Activated CD4-positive, alpha-beta memory T cell treated with anti-CD3 and anti-CD28 coated beads for 36 hours (primary cell): ENCODE results near the gene SHROOM3. TPM values are rescaled to one million over a fixed set of nuclear protein-coding genes. Genes with fewer than 3 reads are reported as not detected.

Experiments
- CTCF ChIA-PET: fragments of 350-600 bp; sonication (Branson Sonifier 250); formaldehyde crosslinking; loops from one replicate; lab custom pipeline; 2021; ENCODE audit warnings: antibody characterized with exemption, inconsistent platforms; lab: Charles Lee
- POLR2A ChIA-PET: fragments of 350-600 bp; sonication (Branson Sonifier 250); formaldehyde crosslinking; loops from one replicate; lab custom pipeline; 2021; ENCODE audit warnings: antibody characterized with exemption; lab: Charles Lee
- DNase-seq: peaks from one replicate; pipeline ENCODE4 v3.0.0-alpha.2; 2020
- H3K27ac Mint-ChIP-seq: one replicate; pipeline ENCODE4 v1.8.0; 2021; ENCODE audit warnings: mixed read lengths
- H3K27me3 Mint-ChIP-seq: one replicate; pipeline ENCODE4 v1.8.0; 2021; ENCODE audit warnings: mixed read lengths
- H3K36me3 Mint-ChIP-seq: one replicate; pipeline ENCODE4 v1.8.0; 2021; ENCODE audit warnings: mixed read lengths
- H3K4me1 Mint-ChIP-seq: one replicate; pipeline ENCODE4 v1.8.0; 2021; ENCODE audit warnings: low read depth, mixed read lengths
- H3K4me3 Mint-ChIP-seq: one replicate; pipeline ENCODE4 v1.8.0; 2021; ENCODE audit warnings: mild to moderate bottlenecking, mixed read lengths
- H3K9me3 Mint-ChIP-seq: one replicate; pipeline ENCODE4 v1.8.0; 2021; ENCODE audit warnings: mixed read lengths
- intact Hi-C: fragments of 100-400 bp; cut with micrococcal nuclease; formaldehyde crosslinking; loops from one replicate; pipeline ENCODE4 v1.15.1; 2023
- total RNA-seq, 2 experiments: library from RNA; stranded (reverse); gene quantifications; one replicate each; pipeline ENCODE4 v1.2.3, GENCODE V29; 2021

Gene SHROOM3
- total RNA-seq, result not detected

DNA sequence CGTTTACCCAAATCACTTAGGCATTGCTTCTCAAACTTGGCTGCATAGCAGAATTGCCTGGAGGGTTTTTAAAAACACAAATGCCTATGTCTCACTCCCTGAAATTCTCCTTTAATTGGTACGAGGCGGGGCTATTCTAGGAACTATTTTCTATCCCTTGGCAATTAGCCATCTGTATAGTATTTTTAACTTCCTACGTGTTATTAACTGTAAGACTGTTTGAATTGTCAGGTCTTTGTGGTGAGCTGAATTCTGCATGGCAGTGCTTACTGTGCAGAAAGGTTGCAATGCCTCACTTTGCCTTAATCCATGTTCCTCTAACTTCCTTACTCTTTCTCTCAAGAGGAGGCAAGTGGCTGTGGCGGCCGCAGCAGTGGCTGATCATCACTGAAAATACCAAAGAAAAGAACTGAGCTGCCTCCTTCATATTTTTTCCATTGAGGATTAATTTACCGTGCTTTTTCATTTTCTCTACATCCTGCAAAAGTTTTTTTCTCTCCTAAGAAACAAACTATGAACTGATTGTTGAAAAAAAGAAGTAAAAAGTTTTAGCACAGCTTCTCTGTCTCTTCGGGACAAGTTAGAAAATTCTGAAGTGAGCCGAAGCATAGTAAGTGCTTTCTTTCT is at the start of gene SHROOM3:
Gene SHROOM3, plus strand, starts transcription at position 329 of the 627 bp plus-strand sequence. CDS start 824 bp downstream, outside the sequence.
- Mint-ChIP-seq H3K36me3 (no peaks in the 10 kb centered on the region), H3K27ac (no peak within 1 kb of the TSS), H3K9me3 (no peaks in the 10 kb centered on the region), H3K27me3 (peaks cover 32% of the 10 kb centered on the region), H3K4me3 (no peak within 1 kb of the TSS), H3K4me1 (no peaks in the 10 kb centered on the region)
- no peak for DNase-seq
- intact Hi-C loops, result loop anchor here (5.0 kb wide), 2 partner anchors 322 to 767 kb away; no protein-coding TSS in a partner anchor
- CTCF ChIA-PET, result interaction anchor here (0.6 to 7.8 kb wide), 2 partner anchors 69 to 76 kb away, joined by 3 to 75 read pairs; no protein-coding TSS in a partner anchor
- POLR2A ChIA-PET, result no interaction called here

DNA sequence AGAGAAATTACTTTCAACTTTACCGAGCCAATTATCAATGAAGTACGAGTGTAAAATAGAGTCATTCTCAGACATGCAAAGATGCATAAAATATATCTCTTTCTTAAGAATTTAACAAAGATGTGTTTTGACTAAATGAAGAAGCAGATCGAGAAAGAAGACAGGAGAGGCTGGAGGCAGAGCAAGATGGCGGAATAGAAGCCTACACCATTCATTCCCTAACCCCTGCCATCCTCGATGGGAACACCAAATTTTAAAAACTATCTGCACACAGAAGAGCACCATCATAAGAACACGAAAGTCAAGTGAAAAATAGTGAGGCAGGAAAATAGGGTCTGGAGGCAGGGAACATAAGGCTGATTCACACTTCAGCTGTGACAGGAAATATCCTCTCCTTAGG is 49.1 kb upstream of the SHROOM3 start:
- CTCF ChIA-PET, result no interaction called here
- intact Hi-C loops, result no loop called here
- no peak overlapping the region for H3K4me3 Mint-ChIP-seq
- no peaks in the 10 kb centered on the region for H3K4me1 Mint-ChIP-seq
- H3K36me3 Mint-ChIP-seq, result peaks cover 2% of the 10 kb centered on the region
- POLR2A ChIA-PET, result no interaction called here
- DNase-seq, result no peak
- H3K9me3 Mint-ChIP-seq, result peaks cover 2% of the 10 kb centered on the region
- no peak overlapping the region for H3K27ac Mint-ChIP-seq
- peaks cover 20% of the 10 kb centered on the region for H3K27me3 Mint-ChIP-seq

- peaks cover 20% of the 10 kb centered on the region for H3K27me3 Mint-ChIP-seq
- no peaks in the 10 kb centered on the region for H3K4me1 Mint-ChIP-seq
- intact Hi-C loops, result no loop called here
- no peak overlapping the region for H3K4me3 Mint-ChIP-seq
- H3K9me3 Mint-ChIP-seq, result peaks cover 2% of the 10 kb centered on the region
- ChIA-PET POLR2A (no interaction called here), CTCF (interaction anchor here (1.2 kb wide), 1 partner anchor 10 kb away, joined by 3 read pairs; no protein-coding TSS in a partner anchor)
- H3K27ac Mint-ChIP-seq, result no peak overlapping the region
- no peak for DNase-seq
- H3K36me3 Mint-ChIP-seq, result peaks cover 2% of the 10 kb centered on the region
These were observed 48.3 kb upstream of the SHROOM3 start for GRCh38 chr4:76386566-76387305.

DNA sequence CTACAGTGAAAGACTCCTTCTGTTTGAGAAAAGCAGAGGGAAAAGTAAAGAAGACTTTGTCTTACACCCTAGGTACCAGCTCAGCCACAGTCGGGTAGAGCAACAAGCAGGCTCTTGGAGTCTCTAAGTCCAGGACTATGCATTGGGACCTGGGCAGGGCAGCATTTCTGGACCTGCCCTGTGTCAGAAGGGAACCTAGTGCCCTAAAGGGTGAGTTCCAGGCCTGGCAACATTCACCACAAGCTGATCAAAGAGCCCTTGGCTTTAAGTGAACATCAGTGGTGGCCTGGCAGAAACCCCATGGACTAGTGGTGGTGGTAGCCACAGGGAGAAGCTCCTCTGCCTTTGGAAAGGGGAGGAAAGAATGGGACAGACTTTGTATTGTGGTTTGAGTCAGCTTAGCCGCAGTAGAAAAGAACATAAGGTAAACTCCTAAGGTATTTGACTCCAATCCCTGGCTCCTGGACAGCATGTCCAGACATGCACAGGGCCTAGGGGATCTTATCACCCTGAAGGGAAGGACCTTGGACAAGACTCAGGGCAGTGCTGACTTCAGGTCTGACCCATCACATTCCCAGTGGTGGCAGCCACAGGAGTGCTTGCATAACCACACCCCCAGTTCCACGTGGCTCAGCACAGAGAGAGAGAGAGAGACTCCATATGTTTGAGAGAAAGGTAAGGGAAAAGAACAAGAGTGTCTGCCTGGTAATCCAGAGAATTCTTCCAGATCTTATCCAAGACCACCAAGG is 46.7 kb upstream of the SHROOM3 start:
- ChIA-PET POLR2A (no interaction called here), CTCF (no interaction called here)
- peaks cover 2% of the 10 kb centered on the region for H3K36me3 Mint-ChIP-seq
- peaks cover 5% of the 10 kb centered on the region for H3K9me3 Mint-ChIP-seq
- no peak overlapping the region for H3K4me3 Mint-ChIP-seq
- intact Hi-C loops, result no loop called here
- peaks cover 25% of the 10 kb centered on the region for H3K27me3 Mint-ChIP-seq
- DNase-seq, result no peak
- no peaks in the 10 kb centered on the region for H3K4me1 Mint-ChIP-seq
- no peak overlapping the region for H3K27ac Mint-ChIP-seq

- DNase-seq, result no peak
- H3K4me3 Mint-ChIP-seq, result no peak overlapping the region
- peaks cover 7% of the 10 kb centered on the region for H3K27me3 Mint-ChIP-seq
- no peaks in the 10 kb centered on the region for H3K36me3 Mint-ChIP-seq
- intact Hi-C loops, result no loop called here
- CTCF ChIA-PET, result interaction anchor here (1.2 kb wide), 1 partner anchor 25 kb away, joined by 3 read pairs; no protein-coding TSS in a partner anchor
- POLR2A ChIA-PET, result no interaction called here
- H3K9me3 Mint-ChIP-seq, result peaks cover 5% of the 10 kb centered on the region
- H3K4me1 Mint-ChIP-seq, result no peaks in the 10 kb centered on the region
- H3K27ac Mint-ChIP-seq, result no peak overlapping the region
These were observed 33.4 kb upstream of the SHROOM3 start for GRCh38 chr4:76401654-76402053.

- Mint-ChIP-seq H3K27ac (no peak overlapping the region), H3K4me3 (no peak overlapping the region), H3K4me1 (peaks cover 4% of the 10 kb centered on the region), H3K36me3 (no peaks in the 10 kb centered on the region), H3K27me3 (peaks cover 2% of the 10 kb centered on the region), H3K9me3 (no peaks in the 10 kb centered on the region)
- CTCF ChIA-PET, result no interaction called here
- no peak for DNase-seq
- intact Hi-C loops, result no loop called here
- POLR2A ChIA-PET, result no interaction called here
These were observed 28.9 kb upstream of the SHROOM3 start for GRCh38 chr4:76406081-76406480.

GRCh38 chr4:76407440-76408119 is 27.4 kb upstream of the SHROOM3 start:
- ChIA-PET POLR2A (no interaction called here), CTCF (no interaction called here)
- Mint-ChIP-seq H3K4me1 (peaks cover 4% of the 10 kb centered on the region), H3K27me3 (peaks cover 2% of the 10 kb centered on the region), H3K36me3 (no peaks in the 10 kb centered on the region), H3K27ac (no peak overlapping the region), H3K9me3 (no peaks in the 10 kb centered on the region), H3K4me3 (no peak overlapping the region)
- intact Hi-C loops, result loop anchor here (1.0 kb wide), 1 partner anchor 106 kb away; no protein-coding TSS in a partner anchor
- DNase-seq, result no peak

- no peaks in the 10 kb centered on the region for H3K36me3 Mint-ChIP-seq
- POLR2A ChIA-PET, result no interaction called here
- CTCF ChIA-PET, result interaction anchor here (1.4 kb wide), 1 partner anchor 94 kb away, joined by 3 read pairs; no protein-coding TSS in a partner anchor
These were observed 24.4 kb upstream of the SHROOM3 start for GRCh38 chr4:76410636-76411035.

DNA sequence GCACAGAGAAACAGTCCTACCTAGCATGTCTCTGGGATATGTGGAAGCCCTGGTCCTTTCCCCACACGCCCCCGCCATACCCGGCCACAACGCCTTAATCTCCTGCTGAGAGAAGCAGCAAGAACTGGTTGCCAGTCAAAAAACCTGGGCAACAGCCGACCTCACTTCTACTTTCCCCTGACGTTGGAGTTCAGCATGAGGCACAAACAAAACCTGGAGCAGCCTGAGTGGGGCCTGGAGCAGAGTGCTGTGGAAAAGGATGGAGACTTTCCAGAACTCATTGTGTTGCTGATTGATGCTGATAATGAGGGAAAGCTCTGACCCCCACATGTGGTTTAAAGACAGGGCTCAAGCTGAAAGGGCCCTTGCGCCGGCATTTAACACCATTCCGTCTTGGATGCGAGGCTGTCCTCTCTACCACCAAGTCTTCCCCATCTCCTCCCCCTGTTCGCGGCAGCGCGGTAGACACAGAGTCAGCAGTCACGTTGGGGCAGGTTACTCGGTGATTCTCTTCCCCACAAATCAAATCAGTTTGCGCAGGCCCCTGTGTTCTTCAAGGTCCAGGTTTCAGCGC is 14.8 kb upstream of the SHROOM3 start:
- H3K4me3 Mint-ChIP-seq, result peak overlapping the region; percentile 37
- peaks cover 5% of the 10 kb centered on the region for H3K4me1 Mint-ChIP-seq
- CTCF ChIA-PET, result interaction anchor here (0.7 to 2.1 kb wide), 2 partner anchors 12 to 1222 kb away, joined by 3 to 12 read pairs; no protein-coding TSS in a partner anchor
- peaks cover 25% of the 10 kb centered on the region for H3K27me3 Mint-ChIP-seq
- POLR2A ChIA-PET, result no interaction called here
- no peak for DNase-seq
- intact Hi-C loops, result no loop called here
- no peaks in the 10 kb centered on the region for H3K9me3 Mint-ChIP-seq
- no peak overlapping the region for H3K27ac Mint-ChIP-seq
- no peaks in the 10 kb centered on the region for H3K36me3 Mint-ChIP-seq

More at GRCh38 chr4:76410636-76411035, 24.4 kb upstream of the SHROOM3 start:
- H3K27me3 Mint-ChIP-seq, result peaks cover 7% of the 10 kb centered on the region
- no peak for DNase-seq
- peaks cover 4% of the 10 kb centered on the region for H3K4me1 Mint-ChIP-seq
- no peaks in the 10 kb centered on the region for H3K9me3 Mint-ChIP-seq
- H3K4me3 Mint-ChIP-seq, result no peak overlapping the region
- intact Hi-C loops, result no loop called here
- H3K27ac Mint-ChIP-seq, result no peak overlapping the region

DNA sequence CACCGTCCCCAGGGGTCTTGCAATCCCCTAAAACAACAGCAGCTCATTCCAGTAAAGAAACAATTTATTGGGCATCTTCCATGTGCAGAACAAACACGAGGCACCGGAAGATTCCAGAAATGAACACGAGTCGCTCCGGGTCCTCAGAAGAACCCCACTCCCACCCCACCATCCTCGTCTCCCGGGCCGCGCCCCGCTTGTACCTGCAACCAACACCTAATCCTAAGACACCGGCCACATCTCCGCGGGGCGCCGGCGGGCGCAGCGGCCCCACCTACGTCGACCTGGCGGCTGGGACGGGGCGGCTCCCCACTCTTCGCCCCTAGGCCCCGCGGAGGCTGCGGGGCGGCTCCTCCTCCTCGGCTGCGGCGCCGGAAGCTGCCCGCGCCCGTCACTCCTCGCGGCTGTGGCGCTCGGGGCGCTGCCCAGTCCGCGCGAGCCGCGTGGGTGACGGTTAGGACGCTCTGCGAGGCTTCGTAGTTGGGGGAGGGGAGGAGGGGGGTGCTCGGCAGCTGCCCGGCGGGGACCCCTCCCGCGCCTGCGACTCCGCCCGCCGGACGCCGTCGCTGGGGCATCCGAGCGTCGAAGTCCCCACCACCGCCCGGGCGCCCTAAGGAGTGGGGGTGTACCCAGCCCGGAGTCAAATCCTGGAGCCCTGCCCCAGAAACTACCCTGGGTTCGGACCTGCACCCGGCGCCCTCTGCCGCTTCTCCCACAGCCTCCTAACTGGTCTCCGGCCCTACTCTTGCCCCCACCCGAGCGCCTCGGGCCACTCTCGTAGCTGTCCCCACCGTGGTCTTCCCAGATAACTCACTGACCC is 14.1 kb upstream of the SHROOM3 start, which contains the start of gene CCDC158:
Gene CCDC158, minus strand, starts transcription at position 380 of the 820 bp plus-strand sequence. CDS start 17,934 bp downstream, outside the sequence.
- POLR2A ChIA-PET, result no interaction called here
- Mint-ChIP-seq H3K36me3 (no peaks in the 10 kb centered on the region), H3K27me3 (peaks cover 25% of the 10 kb centered on the region), H3K27ac (no peak within 1 kb of the TSS), H3K9me3 (no peaks in the 10 kb centered on the region), H3K4me1 (peaks cover 5% of the 10 kb centered on the region), H3K4me3 (peak within 1 kb of the TSS; percentile 37)
- intact Hi-C loops, result no loop called here
- DNase-seq, result peak; percentile 15
- CTCF ChIA-PET, result interaction anchor here (0.6 to 1.5 kb wide), 3 partner anchors 10 to 1221 kb away, joined by 3 read pairs; no protein-coding TSS in a partner anchor
